BJ (cell line): ENCODE measurements around the gene CWC15. TPM values are rescaled to one million over a fixed set of nuclear protein-coding genes. Genes with fewer than 3 reads are reported as not detected.

ENCODE experiments used
- CTCF ChIA-PET: fragments of 350-600 bp; formaldehyde crosslinking; extraction: SDS; loops from one replicate; lab custom pipeline; 2021; ENCODE audit warnings: antibody characterized with exemption, inconsistent platforms; lab: Yijun Ruan, JAX
- POLR2A ChIA-PET: fragments of 300-600 bp; sonication (Branson Sonifier 250); formaldehyde crosslinking; extraction: SDS; loops from one replicate; lab custom pipeline; 2021; ENCODE audit warnings: antibody characterized with exemption; lab: Charles Lee
- DNase-seq: peaks from one replicate; pipeline ENCODE4 v3.0.0-alpha.2; 2011; ENCODE audit warnings: low read depth
- H3K27me3 ChIP-seq: 2 replicates; pipeline ENCODE4 v1.6.0; 2011; ENCODE audit warnings: low read length; ENCODE audit not compliant: control insufficient read depth, insufficient read depth
- H3K36me3 ChIP-seq: 2 replicates; pipeline ENCODE4 v1.5.1; 2011; ENCODE audit warnings: low read length; ENCODE audit not compliant: control insufficient read depth, insufficient read depth
- H3K4me3 ChIP-seq: 2 replicates; pipeline ENCODE4 v1.5.1; 2011; ENCODE audit warnings: low read depth, mild to moderate bottlenecking, control low read depth, low read length
- CTCF ChIP-seq: IDR thresholded peaks from 2 replicates; pipeline ENCODE4 v1.5.1; 2011; ENCODE audit warnings: low read depth, mild to moderate bottlenecking, control low read depth, inconsistent platforms, low read length, moderate library complexity; ENCODE audit not compliant: insufficient read depth
- polyA plus RNA-seq: library from polyadenylated mRNA; depleted of rRNA; stranded (reverse); fragments of >200 nt; gene quantifications from 2 replicates; pipeline ENCODE4 v1.2.3, GENCODE V29; 2011

The CWC15 gene
- polyA plus RNA-seq, 1 experiment: 24.9 TPM

- TF ChIP-seq CTCF: no peak
- ChIA-PET POLR2A (no interaction called here), CTCF (interaction anchor here (0.7 to 2.2 kb wide), 2 partner anchors 12 to 303 kb away, joined by 3 to 7 read pairs; no protein-coding TSS in a partner anchor)
- Histone ChIP-seq H3K4me3 (no peak overlapping the region), H3K27me3 (no peaks in the 10 kb centered on the region), H3K36me3 (no peaks in the 10 kb centered on the region)
- no peak for DNase-seq
Observed at GRCh38 chr11:94926271-94926625, 47.1 kb downstream of the CWC15 start.

GRCh38 chr11:94925422-94926270 lies 47.7 kb downstream of the CWC15 start:
- no peak for TF ChIP-seq CTCF
- POLR2A ChIA-PET: no interaction called here
- H3K27me3 ChIP-seq: no peaks in the 10 kb centered on the region
- no peak for DNase-seq
- H3K36me3 ChIP-seq: no peaks in the 10 kb centered on the region
- no peak overlapping the region for H3K4me3 ChIP-seq
- CTCF ChIA-PET: interaction anchor here (2.2 kb wide), 1 partner anchor 302 kb away, joined by 7 read pairs; no protein-coding TSS in a partner anchor

GRCh38 chr11:94924612-94925011 lies 48.7 kb downstream of the CWC15 start:
- no peak for TF ChIP-seq CTCF
- no peak for DNase-seq
- Histone ChIP-seq H3K27me3 (no peaks in the 10 kb centered on the region), H3K4me3 (no peak overlapping the region), H3K36me3 (no peaks in the 10 kb centered on the region)
- ChIA-PET CTCF (interaction anchor here (0.7 to 1.0 kb wide), 2 partner anchors 140 to 301 kb away, joined by 3 read pairs; no protein-coding TSS in a partner anchor), POLR2A (no interaction called here)

DNA sequence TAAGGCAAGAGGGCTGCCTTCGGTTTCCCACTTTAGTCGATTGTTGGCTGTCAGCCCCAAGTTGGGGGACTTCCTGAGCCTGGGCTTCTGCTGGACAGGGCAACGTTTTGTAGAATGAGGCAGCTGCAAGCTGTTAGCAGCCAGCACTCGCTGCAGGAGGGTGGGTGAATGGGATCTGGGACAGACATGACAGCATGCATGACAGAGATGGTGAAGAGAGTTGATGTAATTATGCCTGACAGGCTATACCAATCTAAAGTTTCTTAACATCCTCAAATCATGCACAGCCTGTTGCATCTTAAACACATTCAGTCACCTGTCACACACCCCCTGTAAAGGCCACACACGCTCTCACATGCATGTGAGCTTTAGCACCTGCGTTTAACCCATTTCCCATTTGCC lies 49.2 kb downstream of the CWC15 start:
- ChIA-PET POLR2A (no interaction called here), CTCF (interaction anchor here (1.0 kb wide), 1 partner anchor 139 kb away, joined by 3 read pairs; no protein-coding TSS in a partner anchor)
- no peak for DNase-seq
- H3K27me3 ChIP-seq: no peaks in the 10 kb centered on the region
- TF ChIP-seq CTCF: no peak
- no peaks in the 10 kb centered on the region for H3K36me3 ChIP-seq
- H3K4me3 ChIP-seq: no peak overlapping the region

DNA sequence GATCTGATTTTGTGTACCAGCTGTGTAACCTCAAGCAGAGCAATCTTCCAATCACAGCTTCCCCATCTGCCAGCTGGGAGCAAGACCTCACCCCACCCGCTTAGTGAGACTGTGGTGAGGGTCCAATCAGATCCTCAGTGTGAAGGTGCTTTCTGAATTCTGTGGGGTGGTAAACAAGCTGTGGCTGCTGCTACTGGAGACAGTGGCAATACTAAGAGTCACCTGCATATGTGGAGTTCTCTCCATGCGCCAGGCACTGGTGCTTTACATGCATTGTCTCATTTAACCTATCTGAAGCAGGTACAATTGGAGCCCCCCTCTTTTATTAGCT lies 50.4 kb downstream of the CWC15 start:
- ChIA-PET POLR2A (no interaction called here), CTCF (no interaction called here)
- Histone ChIP-seq H3K4me3 (no peak overlapping the region), H3K27me3 (no peaks in the 10 kb centered on the region), H3K36me3 (no peaks in the 10 kb centered on the region)
- no peak for TF ChIP-seq CTCF
- DNase-seq: no peak
